Spinal cord (tissue), 10 donors: ENCODE results near the gene CYP2S1. TPM values are rescaled to one million over a fixed set of nuclear protein-coding genes. Genes with fewer than 3 reads are reported as not detected.
"Not testable (repeated sequence)": the region's sequence is repeated elsewhere in the genome, so short reads cannot be mapped to it uniquely, and the experiment has no call there.

ENCODE experiments used
- DNase-seq, 6 donors: peaks; one replicate each; pipeline versions ENCODE4 v3.0.0 to v3.0.0-alpha.2; 2013 to 2015; ENCODE audit warnings: low spot score in 6 of 6, low read depth in 4 of 6
- H3K27ac ChIP-seq: one replicate; pipeline ENCODE4 v1.5.1; 2013; ENCODE audit warnings: low read depth, low read length, control low read depth
- H3K27me3 ChIP-seq: one replicate; pipeline ENCODE4 v1.6.1; 2013; ENCODE audit warnings: low read length; ENCODE audit not compliant: control insufficient read depth, insufficient read depth
- H3K36me3 ChIP-seq: one replicate; pipeline ENCODE4 v1.6.1; 2013; ENCODE audit warnings: low read length; ENCODE audit not compliant: control insufficient read depth, insufficient read depth
- H3K4me1 ChIP-seq: one replicate; pipeline ENCODE4 v1.6.1; 2013; ENCODE audit warnings: low read length; ENCODE audit not compliant: control insufficient read depth, insufficient read depth
- H3K4me3 ChIP-seq: one replicate; pipeline ENCODE4 v1.5.1; 2013; ENCODE audit warnings: low read depth, low read length, control low read depth
- H3K9me3 ChIP-seq: one replicate; pipeline ENCODE4 v1.6.1; 2013; ENCODE audit warnings: low read length; ENCODE audit not compliant: control insufficient read depth, insufficient read depth
- WGBS: methylation state at CpG from one replicate; pipeline ENCODE4 v1.1.5; 2013; ENCODE audit warnings: missing lambda C conversion rate; ENCODE audit not compliant: insufficient coverage; 5-methylcytosine and 5-hydroxymethylcytosine counted together
- polyA plus RNA-seq, 2 donors: library from polyadenylated mRNA; unstranded; fragments of 120-200 nt; gene quantifications; one replicate each; pipeline ENCODE4 v1.2.1, GENCODE V29; 2013; ENCODE audit not compliant: insufficient read length in 2 of 2
- total RNA-seq, 2 donors: library from RNA; depleted of rRNA in 1 of 2; stranded (reverse); fragments of 120-200 nt in 1 of 2; fragments of >200 nt in 1 of 2; gene quantifications; one replicate each; pipeline versions ENCODE4 v1.2.3 to v1.2.4, GENCODE V29; 2013 to 2014
- donor health status: healthy.

The CYP2S1 gene
- total and polyA plus RNA-seq, 4 donors = 0.44 to 4.8 (median 3.5) TPM

GRCh38 chr19:41225238-41226052 is 32.4 kb downstream of the CYP2S1 start:
- H3K4me1 ChIP-seq = peaks cover 26% of the 10 kb centered on the region
- peak overlapping the region; percentile 65 for H3K27ac ChIP-seq
- peak in 4 of 6 donors; percentile 21 to 68 (median 46) for DNase-seq
- no peaks in the 10 kb centered on the region for H3K27me3 ChIP-seq
- H3K36me3 ChIP-seq = peaks cover 14% of the 10 kb centered on the region
- H3K9me3 ChIP-seq = no peaks in the 10 kb centered on the region
- H3K4me3 ChIP-seq = peak overlapping the region; percentile 7
- 64% methylated on average over 15 of the region's 29 CpGs for WGBS

- peaks cover 21% of the 10 kb centered on the region for H3K4me1 ChIP-seq
- no peaks in the 10 kb centered on the region for H3K9me3 ChIP-seq
- no peaks in the 10 kb centered on the region for H3K27me3 ChIP-seq
- H3K36me3 ChIP-seq = peaks cover 18% of the 10 kb centered on the region
- 4% methylated on average over 62 of the region's 67 CpGs for WGBS
- DNase-seq = peak in 5 of 6 donors; percentile 24 to 72 (median 36)
- H3K4me3 ChIP-seq = peak overlapping the region; percentile 21
- H3K27ac ChIP-seq = peak overlapping the region; percentile 65
Observed at GRCh38 chr19:41226053-41226873, 33.2 kb downstream of the CYP2S1 start.

DNA sequence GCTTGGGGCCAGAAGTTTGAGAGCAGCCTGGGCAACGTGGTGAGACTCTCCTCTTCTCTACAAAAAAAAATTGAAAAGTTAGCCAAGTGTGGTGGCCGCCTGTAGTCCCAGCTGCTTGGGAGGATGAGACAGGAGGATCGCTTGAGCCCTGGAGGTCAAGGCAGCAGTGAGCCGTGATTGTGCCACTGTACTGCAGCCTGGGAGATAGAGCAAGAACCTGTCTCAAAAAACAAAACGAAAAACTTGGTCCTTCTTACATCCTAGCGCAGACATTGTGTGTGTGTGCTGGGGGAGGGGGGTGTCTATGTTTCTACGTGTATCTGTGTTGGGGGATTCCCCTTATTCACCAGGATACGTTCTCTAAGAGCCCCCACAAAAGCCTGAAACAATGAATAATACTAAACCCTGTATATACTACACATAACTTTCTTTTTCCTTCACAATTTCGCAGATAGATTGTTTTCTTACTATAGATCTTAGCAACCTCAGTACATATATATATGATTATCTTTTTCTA is 33.9 kb downstream of the CYP2S1 start:
- Histone ChIP-seq H3K36me3 (peaks cover 16% of the 10 kb centered on the region), H3K9me3 (no peaks in the 10 kb centered on the region), H3K27ac (peak overlapping the region; percentile 47), H3K27me3 (no peaks in the 10 kb centered on the region), H3K4me3 (peak overlapping the region; percentile 21), H3K4me1 (peaks cover 17% of the 10 kb centered on the region)
- 77% methylated on average over 3 of the region's 9 CpGs for WGBS
- no peak for DNase-seq

- H3K36me3 ChIP-seq = peaks cover 11% of the 10 kb centered on the region
- no peak for DNase-seq
- WGBS = 40% methylated on average over 1 of the region's 3 CpGs
- H3K27me3 ChIP-seq = no peaks in the 10 kb centered on the region
- no peaks in the 10 kb centered on the region for H3K9me3 ChIP-seq
- no peak overlapping the region for H3K27ac ChIP-seq
- H3K4me3 ChIP-seq = no peak overlapping the region
- peaks cover 14% of the 10 kb centered on the region for H3K4me1 ChIP-seq
Observed at GRCh38 chr19:41228486-41228885, 35.5 kb downstream of the CYP2S1 start.

- H3K9me3 ChIP-seq, H3K27ac ChIP-seq, H3K27me3 ChIP-seq, H3K4me3 ChIP-seq, DNase-seq: not testable (repeated sequence)
- WGBS = 100% methylated on average over 2 of the region's 5 CpGs
- H3K4me1 ChIP-seq = peaks cover 14% of the 10 kb centered on the region
- H3K36me3 ChIP-seq = peaks cover 13% of the 10 kb centered on the region
Observed at GRCh38 chr19:41229338-41229737, 36.3 kb downstream of the CYP2S1 start.

- no peaks in the 10 kb centered on the region for H3K27me3 ChIP-seq
- H3K36me3 ChIP-seq = peaks cover 13% of the 10 kb centered on the region
- H3K9me3 ChIP-seq = no peaks in the 10 kb centered on the region
- WGBS = 94% methylated on average over 3 of the region's 3 CpGs
- no peak overlapping the region for H3K4me3 ChIP-seq
- DNase-seq = no peak
- H3K27ac ChIP-seq = no peak overlapping the region
- H3K4me1 ChIP-seq = peaks cover 14% of the 10 kb centered on the region
Observed at GRCh38 chr19:41230067-41230857, 37.2 kb downstream of the CYP2S1 start.

- Histone ChIP-seq H3K27me3 (no peaks in the 10 kb centered on the region), H3K4me1 (no peaks in the 10 kb centered on the region), H3K36me3 (peaks cover 14% of the 10 kb centered on the region), H3K27ac (no peak overlapping the region), H3K9me3 (no peaks in the 10 kb centered on the region), H3K4me3 (no peak overlapping the region)
- WGBS = 92% methylated on average over 5 of the region's 8 CpGs
- DNase-seq = no peak
Observed at GRCh38 chr19:41232686-41233085, 39.7 kb downstream of the CYP2S1 start.

- Histone ChIP-seq H3K36me3 (peaks cover 23% of the 10 kb centered on the region), H3K9me3 (no peaks in the 10 kb centered on the region), H3K27ac (no peak overlapping the region)
Observed at GRCh38 chr19:41233748-41234240, 40.8 kb downstream of the CYP2S1 start.

More at GRCh38 chr19:41233748-41234240, 40.8 kb downstream of the CYP2S1 start:
- Histone ChIP-seq H3K4me1 (no peaks in the 10 kb centered on the region), H3K27me3 (no peaks in the 10 kb centered on the region), H3K4me3 (no peak overlapping the region)
- WGBS = 63% methylated on average over 1 of the region's 4 CpGs
- DNase-seq = no peak
